Sigmoid colon (tissue), 7 donors: ENCODE measurements around the gene STK32B. TPM values are rescaled to one million over a fixed set of nuclear protein-coding genes. Genes with fewer than 3 reads are reported as not detected.

ENCODE experiments used
- DNase-seq: peaks from one replicate; pipeline ENCODE4 v3.0.0-alpha.2; 2019
- H3K27ac ChIP-seq, 4 donors: fragments of 200-600 bp; sonication (generic); one replicate each; pipeline ENCODE4 v1.5.1; 2016 to 2019; ENCODE audit warnings: mild to moderate bottlenecking in 1 of 4
- H3K27me3 ChIP-seq, 3 donors: fragments of 200-600 bp; sonication (generic); one replicate each; pipeline ENCODE4 v1.5.1; 2019; ENCODE audit warnings: mild to moderate bottlenecking in 1 of 3
- H3K36me3 ChIP-seq, 4 donors: fragments of 200-600 bp; sonication (generic); one replicate each; pipeline ENCODE4 v1.5.1; 2016 to 2019
- H3K4me1 ChIP-seq, 4 donors: fragments of 200-600 bp; sonication (generic); one replicate each; pipeline ENCODE4 v1.5.1; 2017 to 2019
- H3K4me3 ChIP-seq, 4 donors: fragments of 200-600 bp; sonication (generic); one replicate each; pipeline ENCODE4 v1.5.1; 2017 to 2019; ENCODE audit warnings: mild to moderate bottlenecking in 2 of 4, moderate library complexity in 1 of 4
- H3K9me3 ChIP-seq, 4 donors: fragments of 200-600 bp in 3 of 4; sonication (generic) in 3 of 4; one replicate each; pipeline versions ENCODE4 v1.5.1 to v1.6.1; 2013 to 2019
- EP300 ChIP-seq, 4 donors: sonication (generic); formaldehyde crosslinking; IDR thresholded peaks; one replicate each; pipeline ENCODE4 v1.6.1; 2017; ENCODE audit warnings: antibody characterized with exemption in 4 of 4
- POLR2A ChIP-seq, 2 donors: fragments of 450-650 bp; IDR thresholded peaks; one replicate each; pipeline ENCODE4 v1.6.1; 2016; ENCODE audit warnings: antibody characterized with exemption in 2 of 2, mild to moderate bottlenecking in 2 of 2, moderate library complexity in 2 of 2
- POLR2AphosphoS5 ChIP-seq, 4 donors: sonication (generic); formaldehyde crosslinking; IDR thresholded peaks; one replicate each; pipeline ENCODE4 v1.6.1; 2017; ENCODE audit warnings: antibody characterized with exemption in 4 of 4
- WGBS, 2 donors: extraction: QIAGEN DNeasy Blood & Tissue Kit; methylation state at CpG; one replicate each; pipeline ENCODE4 v1.1.7; 2013; 5-methylcytosine and 5-hydroxymethylcytosine counted together
- intact Hi-C: fragments of 100-400 bp; cut with DNase I; formaldehyde crosslinking; loops from one replicate; pipeline ENCODE4 v1.15.1; 2023
- polyA plus RNA-seq, 3 donors: library from polyadenylated mRNA; stranded (reverse); fragments of 200-250 nt; gene quantifications; one replicate each; pipeline ENCODE4 v1.2.3, GENCODE V29; 2013
- total RNA-seq, 4 donors: library from RNA; depleted of rRNA; stranded (reverse); fragments of >200 nt; gene quantifications; one replicate each; pipeline ENCODE4 v1.1.0, GENCODE V29; 2016
- TF ChIP-seq, protein P1 (sequence below), 4 experiments: fragments of 450-650 bp in 3 of 4; fragments of 200-600 bp in 1 of 4; IDR thresholded peaks; one replicate each; pipeline ENCODE4 v1.5.1; 2016 to 2019; ENCODE audit warnings: antibody characterized with exemption in 4 of 4, mild to moderate bottlenecking in 3 of 4, moderate library complexity in 2 of 4
- donor health status: healthy with polysubstance abuse.
- donor health status: Bipolar disorder and iron deficiency.
- donor health status: healthy.

STK32B gene
- total and polyA plus RNA-seq, 7 donors, result 0.23 to 3.9 (median 1.8) TPM

DNA sequence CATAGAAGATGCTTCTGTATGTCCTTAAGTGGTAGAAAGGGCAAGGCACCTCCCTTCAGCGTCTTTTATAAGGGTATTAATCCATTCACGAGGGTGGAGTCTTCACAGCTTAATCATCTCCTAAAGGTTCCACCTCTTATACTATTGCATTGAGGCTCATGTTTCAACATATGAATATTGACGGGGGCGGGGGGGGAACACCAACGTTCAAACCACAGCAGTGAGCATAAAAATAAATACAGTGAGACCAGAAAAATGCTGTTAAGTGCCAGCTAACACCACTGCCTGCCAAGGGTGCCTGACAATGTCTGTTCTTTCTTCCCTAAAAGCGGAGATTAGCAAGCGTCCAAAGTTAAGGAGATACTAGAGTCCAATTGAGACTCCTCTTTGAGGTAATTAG, 323.3 kb downstream of the STK32B start:
- no peaks in the 10 kb centered on the region for H3K36me3 ChIP-seq
- H3K9me3 ChIP-seq, result no peaks in the 10 kb centered on the region
- no peak overlapping the region for H3K4me3 ChIP-seq
- DNase-seq, result no peak
- H3K27me3 ChIP-seq, result no peaks in the 10 kb centered on the region
- WGBS, 2 donors, result 80% methylated on average over 7 of the region's 7 CpGs
- intact Hi-C loops, result no loop called here
- TF ChIP-seq EP300 (IDR thresholded peaks at IDR 0.05), result no peak
- TF ChIP-seq, protein P1, sequence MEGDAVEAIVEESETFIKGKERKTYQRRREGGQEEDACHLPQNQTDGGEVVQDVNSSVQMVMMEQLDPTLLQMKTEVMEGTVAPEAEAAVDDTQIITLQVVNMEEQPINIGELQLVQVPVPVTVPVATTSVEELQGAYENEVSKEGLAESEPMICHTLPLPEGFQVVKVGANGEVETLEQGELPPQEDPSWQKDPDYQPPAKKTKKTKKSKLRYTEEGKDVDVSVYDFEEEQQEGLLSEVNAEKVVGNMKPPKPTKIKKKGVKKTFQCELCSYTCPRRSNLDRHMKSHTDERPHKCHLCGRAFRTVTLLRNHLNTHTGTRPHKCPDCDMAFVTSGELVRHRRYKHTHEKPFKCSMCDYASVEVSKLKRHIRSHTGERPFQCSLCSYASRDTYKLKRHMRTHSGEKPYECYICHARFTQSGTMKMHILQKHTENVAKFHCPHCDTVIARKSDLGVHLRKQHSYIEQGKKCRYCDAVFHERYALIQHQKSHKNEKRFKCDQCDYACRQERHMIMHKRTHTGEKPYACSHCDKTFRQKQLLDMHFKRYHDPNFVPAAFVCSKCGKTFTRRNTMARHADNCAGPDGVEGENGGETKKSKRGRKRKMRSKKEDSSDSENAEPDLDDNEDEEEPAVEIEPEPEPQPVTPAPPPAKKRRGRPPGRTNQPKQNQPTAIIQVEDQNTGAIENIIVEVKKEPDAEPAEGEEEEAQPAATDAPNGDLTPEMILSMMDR (IDR thresholded peaks at IDR 0.05), result no peak
- TF ChIP-seq POLR2AphosphoS5 (IDR thresholded peaks at IDR 0.05), result no peak
- no peak for TF ChIP-seq POLR2A (IDR thresholded peaks at IDR 0.05)
- no peaks in the 10 kb centered on the region for H3K4me1 ChIP-seq
- H3K27ac ChIP-seq, result no peak overlapping the region

DNA sequence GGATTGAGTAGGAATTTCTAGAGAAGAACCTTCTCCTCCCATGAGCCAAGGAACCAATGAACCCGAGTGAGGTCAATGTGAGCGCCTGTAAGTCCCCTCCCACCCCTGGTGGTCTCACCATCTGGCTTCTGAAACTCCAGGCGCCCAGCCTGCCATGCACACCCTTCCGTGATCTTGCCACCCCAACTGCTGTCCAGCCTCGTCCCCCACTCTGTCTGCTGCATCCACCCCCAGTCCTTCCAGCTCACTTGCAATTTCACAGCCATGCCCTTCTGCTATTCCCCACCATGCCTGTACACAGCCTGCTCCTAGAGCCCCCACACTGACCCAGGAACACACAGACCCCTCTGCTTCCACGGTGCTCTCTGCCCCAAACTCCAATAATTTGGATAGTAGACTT, 323.7 kb downstream of the STK32B start:
- no peaks in the 10 kb centered on the region for H3K4me1 ChIP-seq
- no peaks in the 10 kb centered on the region for H3K36me3 ChIP-seq
- DNase-seq, result no peak
- 89 to 90% methylated on average over 6 of the region's 6 CpGs for WGBS, 2 donors
- H3K9me3 ChIP-seq, result no peaks in the 10 kb centered on the region
- no peak overlapping the region for H3K4me3 ChIP-seq
- no peak overlapping the region for H3K27ac ChIP-seq
- TF ChIP-seq, protein P1 (IDR thresholded peaks at IDR 0.05), result no peak
- no peak for TF ChIP-seq POLR2A (IDR thresholded peaks at IDR 0.05)
- no peak for TF ChIP-seq POLR2AphosphoS5 (IDR thresholded peaks at IDR 0.05)
- no peak for TF ChIP-seq EP300 (IDR thresholded peaks at IDR 0.05)
- intact Hi-C loops, result no loop called here
- H3K27me3 ChIP-seq, result no peaks in the 10 kb centered on the region

DNA sequence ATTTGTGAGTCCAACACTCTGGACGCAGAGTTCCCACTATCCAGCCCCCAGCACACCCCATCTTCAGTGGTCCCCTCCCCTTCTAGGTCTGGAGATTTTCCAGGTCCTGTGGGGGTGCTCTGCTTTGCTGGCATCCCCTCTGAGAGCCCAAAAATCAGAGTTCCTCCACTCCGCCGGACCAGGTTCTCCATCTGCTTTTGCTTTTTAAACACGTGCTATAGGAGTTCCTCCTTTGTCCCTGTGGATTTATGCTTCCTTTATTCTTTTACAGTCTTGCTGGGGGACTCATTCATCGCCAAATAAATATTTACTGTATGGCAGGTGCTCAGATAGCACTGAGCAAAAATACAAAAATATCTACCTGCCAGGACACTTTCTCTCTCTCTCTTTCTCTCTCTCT, 324.7 kb downstream of the STK32B start:
- no peaks in the 10 kb centered on the region for H3K27me3 ChIP-seq
- 33 to 72% methylated on average over 5 of the region's 5 CpGs for WGBS, 2 donors
- TF ChIP-seq POLR2AphosphoS5 (IDR thresholded peaks at IDR 0.05) (no peak), POLR2A (IDR thresholded peaks at IDR 0.05) (no peak), EP300 (IDR thresholded peaks at IDR 0.05) (no peak)
- TF ChIP-seq, protein P1 (IDR thresholded peaks at IDR 0.05), result no peak
- no peak for DNase-seq
- H3K27ac ChIP-seq, result no peak overlapping the region
- H3K4me3 ChIP-seq, result no peak overlapping the region
- H3K9me3 ChIP-seq, result no peaks in the 10 kb centered on the region
- intact Hi-C loops, result no loop called here
- H3K36me3 ChIP-seq, result no peaks in the 10 kb centered on the region
- no peaks in the 10 kb centered on the region for H3K4me1 ChIP-seq

DNA sequence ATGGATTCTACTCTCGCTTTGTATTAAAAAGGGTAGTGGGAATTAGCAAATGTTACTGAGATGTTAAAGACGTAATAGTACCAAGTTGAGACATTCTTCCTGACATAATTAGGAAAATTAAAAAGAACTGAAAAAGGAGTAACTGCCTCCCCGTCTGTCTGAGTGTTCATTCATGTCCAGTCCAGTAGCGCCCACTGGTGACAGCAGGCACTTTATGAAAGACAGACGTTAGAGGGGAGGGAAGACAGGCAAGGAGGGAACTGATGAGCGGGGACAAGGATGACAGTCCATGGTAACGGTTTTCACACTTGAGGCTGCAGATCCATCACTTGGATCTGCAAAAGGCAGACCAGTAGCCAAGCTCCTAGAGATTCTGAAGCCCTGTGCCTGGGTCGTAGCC, 326.7 kb downstream of the STK32B start:
- Histone ChIP-seq H3K27me3 (no peaks in the 10 kb centered on the region), H3K4me1 (no peaks in the 10 kb centered on the region), H3K4me3 (no peak overlapping the region), H3K27ac (no peak overlapping the region), H3K9me3 (no peaks in the 10 kb centered on the region), H3K36me3 (no peaks in the 10 kb centered on the region)
- 85% methylated on average over 8 of the region's 8 CpGs for WGBS, 2 donors
- intact Hi-C loops, result no loop called here
- DNase-seq, result no peak
- TF ChIP-seq EP300 (IDR thresholded peaks at IDR 0.05), result no peak
- no peak for TF ChIP-seq POLR2A (IDR thresholded peaks at IDR 0.05)

DNA sequence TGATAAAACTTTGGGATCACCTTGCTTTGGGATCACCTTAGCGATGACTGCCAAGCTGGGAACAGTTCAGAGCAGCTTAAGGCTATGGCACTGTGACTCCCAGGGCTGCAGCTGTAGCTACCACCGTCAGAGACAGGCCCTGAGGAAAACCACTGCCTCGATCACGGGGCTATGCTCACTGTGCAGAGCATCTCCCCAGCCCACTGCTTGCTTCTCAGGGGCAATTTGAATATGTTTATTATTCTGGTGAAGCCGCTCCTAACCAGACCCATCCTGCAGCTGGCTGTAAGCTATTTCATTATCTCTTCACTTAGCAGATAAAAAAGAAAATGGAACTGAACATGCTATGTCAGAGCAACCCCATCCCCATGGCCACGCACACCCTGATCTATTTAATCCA, 328.6 kb downstream of the STK32B start:
- H3K4me1 ChIP-seq, result no peaks in the 10 kb centered on the region
- H3K36me3 ChIP-seq, result no peaks in the 10 kb centered on the region
- H3K9me3 ChIP-seq, result no peaks in the 10 kb centered on the region
- DNase-seq, result no peak
- 86 to 94% methylated on average over 6 of the region's 6 CpGs for WGBS, 2 donors
- H3K27ac ChIP-seq, result no peak overlapping the region
- no peak overlapping the region for H3K4me3 ChIP-seq
- no peak for TF ChIP-seq POLR2AphosphoS5 (IDR thresholded peaks at IDR 0.05)
- no peak for TF ChIP-seq POLR2A (IDR thresholded peaks at IDR 0.05)
- TF ChIP-seq, protein P1 (IDR thresholded peaks at IDR 0.05), result no peak
- no peak for TF ChIP-seq EP300 (IDR thresholded peaks at IDR 0.05)
- intact Hi-C loops, result no loop called here
- no peaks in the 10 kb centered on the region for H3K27me3 ChIP-seq
